SU-DHL-6 (cell line): ENCODE measurements around the gene NPC1.

ENCODE experiments used
- H2AFZ ChIP-seq: fragments of 200-600 bp; sonication (generic); 2 replicates; pipeline ENCODE4 v1.6.1; 2014; ENCODE audit warnings: low read depth, mild to moderate bottlenecking, moderate library complexity, mixed read lengths, antibody characterized with exemption, low read length; ENCODE audit not compliant: severe bottlenecking
- H3F3A ChIP-seq: fragments of 200-600 bp; shearing (Covaris generic); 2 replicates; pipeline ENCODE4 v1.6.0; 2016; ENCODE audit warnings: antibody characterized with exemption, mild to moderate bottlenecking; ENCODE audit not compliant: insufficient read depth
- H3K27ac ChIP-seq: fragments of 200-600 bp; sonication (generic); 2 replicates; pipeline ENCODE4 v1.5.1; 2016; ENCODE audit warnings: low read depth, mild to moderate bottlenecking, low read length, moderate library complexity, mixed read lengths
- H3K27me3 ChIP-seq: fragments of 200-600 bp; sonication (generic), shearing (Covaris generic); 2 replicates; pipeline ENCODE4 v1.6.0; 2014; ENCODE audit warnings: mild to moderate bottlenecking, low read length
- H3K36me3 ChIP-seq: fragments of 200-600 bp; sonication (generic); 2 replicates; pipeline ENCODE4 v1.6.1; 2014; ENCODE audit warnings: mild to moderate bottlenecking, low read length, mixed read lengths
- H3K4me2 ChIP-seq: fragments of 300-600, 200-600 bp; shearing (Covaris generic), sonication (generic); 2 replicates; pipeline ENCODE4 v1.6.0; 2014; ENCODE audit warnings: low read length, low read depth, mild to moderate bottlenecking; ENCODE audit not compliant: poor library complexity, severe bottlenecking
- H3K4me3 ChIP-seq: fragments of 200-600 bp; sonication (generic); 2 replicates; pipeline ENCODE4 v1.5.1; 2014; ENCODE audit warnings: antibody characterized with exemption, low read length, mild to moderate bottlenecking, mixed read lengths; ENCODE audit not compliant: insufficient read depth, poor library complexity, severe bottlenecking
- H3K79me2 ChIP-seq: fragments of 200-600 bp; sonication (generic); 2 replicates; pipeline ENCODE4 v1.6.1; 2014; ENCODE audit warnings: mild to moderate bottlenecking, low read length, moderate library complexity; ENCODE audit not compliant: insufficient read depth
- H3K9ac ChIP-seq: fragments of 200-600 bp; sonication (generic); 2 replicates; pipeline ENCODE4 v1.7.0; 2014; ENCODE audit warnings: mild to moderate bottlenecking, low read length
- H3K9me2 ChIP-seq: fragments of 200-600 bp; sonication (generic); replicated peaks from 2 replicates; pipeline ENCODE4 v1.6.1; 2014; ENCODE audit warnings: low read length; ENCODE audit not compliant: insufficient read depth
- H3K9me3 ChIP-seq: fragments of 200-600 bp; sonication (generic); 2 replicates; pipeline ENCODE4 v1.6.1; 2014; ENCODE audit warnings: low read length, mixed read lengths; ENCODE audit not compliant: insufficient read depth
- H4K20me1 ChIP-seq: fragments of 200-600 bp; sonication (generic); 2 replicates; pipeline ENCODE4 v1.6.1; 2014; ENCODE audit warnings: low read depth, mild to moderate bottlenecking, antibody characterized with exemption, low read length, moderate library complexity, mixed read lengths
- CTCF ChIP-seq: fragments of 200-600 bp; sonication (generic); IDR thresholded peaks from one replicate; pipeline ENCODE4 v1.5.1; 2017; ENCODE audit warnings: antibody characterized with exemption, mild to moderate bottlenecking, low read length, moderate library complexity; ENCODE audit not compliant: insufficient read depth, poor library complexity, severe bottlenecking
- EZH2phosphoT487 ChIP-seq: fragments of 200-600 bp; sonication (generic), shearing (Covaris generic); conservative IDR thresholded peaks from 2 replicates; pipeline ENCODE4 v1.6.1; 2018; ENCODE audit warnings: mild to moderate bottlenecking, antibody characterized with exemption, low read length, moderate library complexity, mixed read lengths

The NPC1 gene

GRCh38 chr18:23592911-23593310 lies 6.6 kb upstream of the NPC1 start:
- Histone ChIP-seq H3K79me2 (no peaks in the 10 kb centered on the region), H3K27ac (no peak overlapping the region), H3K36me3 (no peaks in the 10 kb centered on the region), H3K9ac (no peak overlapping the region), H3K4me2 (no peak overlapping the region), H3K27me3 (no peaks in the 10 kb centered on the region), H3K4me3 (no peak overlapping the region), H3F3A (no peaks in the 10 kb centered on the region), H3K9me3 (no peaks in the 10 kb centered on the region), H3K9me2 (no peaks in the 10 kb centered on the region), H4K20me1 (no peaks in the 10 kb centered on the region), H2AFZ (no peak overlapping the region)
- no peak for TF ChIP-seq CTCF
- no peak for TF ChIP-seq EZH2phosphoT487

GRCh38 chr18:23591011-23591410 lies 4.7 kb upstream of the NPC1 start:
- Histone ChIP-seq H4K20me1 (no peaks in the 10 kb centered on the region), H3K4me3 (no peak overlapping the region), H3K9ac (no peak overlapping the region), H3K9me3 (no peaks in the 10 kb centered on the region), H3K9me2 (no peaks in the 10 kb centered on the region), H3K27me3 (no peaks in the 10 kb centered on the region), H3K4me2 (no peak overlapping the region), H2AFZ (no peak overlapping the region), H3K79me2 (peaks cover 1% of the 10 kb centered on the region; the same call in 1 of the 2 replicates), H3F3A (no peaks in the 10 kb centered on the region), H3K36me3 (no peaks in the 10 kb centered on the region), H3K27ac (no peak overlapping the region)
- TF ChIP-seq EZH2phosphoT487 (no peak), CTCF (no peak)

- no peaks in the 10 kb centered on the region for H3F3A ChIP-seq
- no peak overlapping the region for H3K4me2 ChIP-seq
- no peaks in the 10 kb centered on the region for H4K20me1 ChIP-seq
- H3K4me3 ChIP-seq = no peak overlapping the region
- H3K36me3 ChIP-seq = no peaks in the 10 kb centered on the region
- no peaks in the 10 kb centered on the region for H3K27me3 ChIP-seq
- TF ChIP-seq EZH2phosphoT487 = no peak
- TF ChIP-seq CTCF = no peak
- no peak overlapping the region for H3K27ac ChIP-seq
- H3K9me2 ChIP-seq = no peaks in the 10 kb centered on the region
- H2AFZ ChIP-seq = no peak overlapping the region
- peaks cover 20% of the 10 kb centered on the region for H3K79me2 ChIP-seq
- no peaks in the 10 kb centered on the region for H3K9me3 ChIP-seq
- no peak overlapping the region for H3K9ac ChIP-seq
Measured at GRCh38 chr18:23588836-23589560, 2.7 kb upstream of the NPC1 start.
